ENCODE measurements around the gene DIABLO. TPM values are rescaled to one million over a fixed set of nuclear protein-coding genes. Genes with fewer than 3 reads are reported as not detected.
"Not testable (repeated sequence)": the region's sequence is repeated elsewhere in the genome, so short reads cannot be mapped to it uniquely, and the experiment has no call there.

Gene DIABLO
- total RNA-seq, 1 experiment from 2014 or later, result 116 TPM

GRCh38 chr12:122189626-122190475 lies 36.0 kb downstream of the DIABLO start:
- no peak for DNase-seq (ENCODE audit: low spot score)

GRCh38 chr12:122187466-122187865 lies 38.4 kb downstream of the DIABLO start:
- no peak for DNase-seq (ENCODE audit: low spot score)

- DNase-seq (ENCODE audit: low spot score), result no peak
These were observed 40.3 kb downstream of the DIABLO start for GRCh38 chr12:122185494-122186082.

GRCh38 chr12:122185079-122185478 lies 40.8 kb downstream of the DIABLO start:
- no peak for DNase-seq (ENCODE audit: low spot score)

DNA sequence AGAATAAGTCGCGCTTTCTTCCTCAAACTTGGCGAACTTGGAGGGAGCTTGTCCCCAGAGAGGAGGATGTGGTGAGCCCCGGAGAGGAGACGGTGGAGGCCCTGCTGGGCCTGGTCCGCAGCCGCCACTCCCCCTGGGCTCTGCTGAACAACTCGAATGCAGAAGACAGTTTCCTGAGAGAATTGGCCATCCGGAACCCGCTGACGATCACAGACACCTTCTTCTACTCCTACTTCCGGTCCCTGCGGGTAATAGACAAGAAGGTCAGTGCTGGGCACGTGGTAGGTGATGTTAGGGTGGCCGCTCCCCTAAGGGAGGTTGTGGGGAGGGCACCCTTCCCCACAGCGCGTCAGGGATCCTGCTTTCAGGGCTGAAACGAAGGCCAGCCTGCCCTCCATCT lies 41.3 kb downstream of the DIABLO start:
- DNase-seq (ENCODE audit: low spot score), result no peak

DNA sequence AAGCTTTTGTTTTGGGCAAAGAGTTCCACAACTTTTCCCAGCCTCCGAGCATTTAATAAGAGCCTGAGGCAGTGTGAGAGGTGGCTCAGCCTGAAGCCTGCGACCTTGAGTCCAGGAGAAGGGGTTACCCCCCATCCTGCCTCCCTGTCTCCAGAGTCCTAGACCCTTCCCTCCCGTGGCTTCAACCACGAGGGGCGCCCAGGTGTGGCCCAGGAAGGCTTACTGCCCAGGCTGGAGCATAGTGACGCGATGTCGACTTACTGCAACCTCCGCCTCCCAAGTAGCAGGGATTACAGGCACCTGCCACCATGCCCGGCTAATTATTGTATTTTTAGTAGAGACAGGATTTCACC lies 42.3 kb downstream of the DIABLO start:
- no peak for DNase-seq (ENCODE audit: low spot score)

DNA sequence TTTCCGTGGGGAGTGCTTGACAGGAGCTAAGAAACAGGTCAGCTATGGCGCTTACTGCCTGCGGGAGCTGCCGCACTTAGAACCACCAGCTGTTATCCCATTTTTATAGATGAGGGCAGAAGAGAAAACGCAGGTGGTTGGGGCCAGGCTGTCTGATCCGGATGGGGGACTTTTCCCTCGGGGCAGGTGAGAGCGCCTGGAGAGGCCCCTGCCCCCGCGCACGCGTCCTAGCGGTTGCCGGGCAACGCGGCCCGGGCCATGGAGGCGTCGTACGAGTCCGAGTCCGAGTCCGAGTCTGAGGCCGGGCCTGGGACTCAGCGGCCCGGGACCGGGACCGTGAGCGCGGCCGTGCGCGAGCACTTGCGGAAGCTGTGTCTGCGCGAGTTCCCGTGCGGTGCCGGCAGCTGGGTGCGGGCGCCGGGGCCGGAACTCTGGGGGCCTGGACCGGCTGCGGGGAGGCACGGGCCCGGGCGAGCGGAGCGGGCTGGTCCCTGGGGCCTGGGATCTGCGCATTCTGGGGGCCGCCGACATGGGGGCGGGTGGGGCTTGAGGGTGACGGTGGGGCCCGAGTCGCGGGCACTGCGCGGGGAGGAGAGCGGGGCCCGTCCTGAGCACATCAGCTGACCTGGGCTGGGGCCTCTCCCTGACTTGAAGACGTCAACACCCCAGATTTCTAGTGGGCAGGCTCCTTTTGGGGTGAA lies 42.8 kb downstream of the DIABLO start, which contains the start of gene LRRC43:
Gene LRRC43, plus strand, starts transcription at position 237 of the 701 bp plus-strand sequence. Its CDS starts 22 bp downstream, at position 259.
- DNase-seq (ENCODE audit: low spot score), result no peak

GRCh38 chr12:122176473-122176872 lies 49.4 kb downstream of the DIABLO start:
- DNase-seq (ENCODE audit: low spot score), result not testable (repeated sequence)

- DNase-seq (ENCODE audit: low spot score), result no peak
These were observed 51.6 kb downstream of the DIABLO start, which contains the start of gene IL31 for GRCh38 chr12:122174155-122174845. Gene IL31, minus strand, starts transcription at chr12:122174221. Its CDS starts 49 bp downstream, at chr12:122174172.

- DNase-seq (ENCODE audit: low spot score), result no peak
These were observed 53.5 kb downstream of the DIABLO start for GRCh38 chr12:122172262-122172939.

GRCh38 chr12:122171399-122171798 lies 54.5 kb downstream of the DIABLO start:
- no peak for DNase-seq (ENCODE audit: low spot score)

GRCh38 chr12:122168492-122168891 lies 57.4 kb downstream of the DIABLO start:
- DNase-seq (ENCODE audit: low spot score), result no peak

DNA sequence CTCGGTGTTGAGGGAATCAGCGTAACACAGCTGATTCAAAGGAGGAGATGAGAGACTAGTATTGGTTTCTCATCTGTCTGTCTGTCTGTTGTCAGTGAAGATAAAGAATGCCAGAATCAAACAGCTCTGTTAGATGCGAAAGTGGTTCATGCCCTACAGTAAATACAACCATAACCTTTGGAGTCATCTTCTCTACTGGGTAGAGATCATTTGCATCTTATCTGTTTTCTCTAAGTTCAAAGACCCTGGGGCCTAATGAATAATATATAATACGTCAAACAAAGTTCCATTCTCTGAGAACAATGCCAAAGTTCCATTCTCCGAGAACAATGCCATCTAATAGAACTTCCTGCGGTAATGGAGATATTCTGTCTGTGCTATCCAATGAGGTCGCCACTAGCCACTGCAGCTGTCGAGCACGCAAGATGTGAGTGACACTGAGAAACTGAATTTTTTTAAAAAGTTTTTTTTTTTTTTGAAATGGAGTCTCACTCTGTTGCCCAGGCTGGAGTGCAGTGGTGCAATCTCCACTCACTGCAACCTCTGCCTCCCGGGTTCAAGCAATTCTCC lies 58.4 kb downstream of the DIABLO start:
- no peak for DNase-seq (ENCODE audit: low spot score)

GRCh38 chr12:122166422-122167349 lies 59.2 kb downstream of the DIABLO start:
- no peak for DNase-seq (ENCODE audit: low spot score)

DNA sequence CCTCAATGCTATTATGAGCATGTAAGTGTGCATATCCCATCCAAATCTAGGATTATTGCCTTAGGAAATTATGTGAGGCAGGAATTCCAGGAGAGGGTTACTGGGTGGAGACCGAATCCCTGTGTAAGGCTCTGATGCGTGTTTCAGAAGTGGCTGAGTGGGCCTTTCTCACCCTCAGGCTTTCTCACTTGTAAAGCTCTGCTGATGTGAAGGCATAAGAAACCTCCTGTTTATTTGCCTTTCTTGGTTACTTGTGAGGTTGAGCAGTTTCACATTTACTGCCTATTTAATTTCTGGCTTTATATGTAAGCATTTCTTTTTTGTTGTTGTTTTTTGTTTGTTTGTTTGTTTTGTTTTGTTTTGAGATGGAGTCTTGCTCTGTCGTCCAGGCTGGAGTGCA lies 62.9 kb downstream of the DIABLO start:
- DNase-seq (ENCODE audit: low spot score), result no peak

GRCh38 chr12:122161682-122162081 lies 64.2 kb downstream of the DIABLO start:
- no peak for DNase-seq (ENCODE audit: low spot score)

DNA sequence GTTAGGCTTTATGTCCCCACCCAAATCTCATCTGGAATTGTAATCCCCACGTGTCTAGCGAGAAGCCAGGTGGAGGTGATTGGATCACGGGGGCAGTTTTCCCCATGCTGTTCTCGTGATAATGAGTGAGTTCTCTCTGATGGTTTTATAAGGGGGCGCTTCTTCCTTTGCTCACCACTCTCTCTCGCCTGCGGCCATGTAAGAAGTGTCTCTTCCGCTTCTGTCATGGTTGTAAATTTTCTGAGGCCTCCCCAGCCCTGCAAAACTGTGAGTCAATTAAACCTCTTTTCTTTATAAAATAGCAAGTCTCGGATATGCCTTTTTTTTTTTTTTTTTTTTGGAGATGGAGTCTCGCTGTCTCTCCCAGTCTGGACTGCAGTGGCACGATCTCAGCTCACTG lies 65.1 kb downstream of the DIABLO start:
- DNase-seq (ENCODE audit: low spot score), result no peak

DNA sequence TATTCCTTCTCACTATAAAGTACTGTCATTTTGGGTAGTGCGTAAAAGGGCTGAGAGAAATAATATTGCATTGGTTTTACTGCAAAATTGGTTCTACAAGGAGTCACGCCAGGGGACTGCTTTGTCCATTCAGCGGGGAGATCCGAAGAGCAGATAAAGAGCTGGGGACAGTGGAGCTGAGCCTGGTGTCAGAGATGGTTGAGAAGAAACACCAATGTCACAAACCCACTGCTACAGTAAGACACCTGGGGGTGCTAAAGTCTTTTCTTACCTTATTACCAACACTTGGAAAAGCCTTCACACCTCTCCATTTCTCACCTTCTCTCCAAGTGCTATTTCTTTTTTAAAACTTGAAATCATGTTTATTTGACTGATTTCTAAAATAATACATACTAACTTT lies 66.0 kb downstream of the DIABLO start:
- DNase-seq (ENCODE audit: low spot score), result no peak

DNA sequence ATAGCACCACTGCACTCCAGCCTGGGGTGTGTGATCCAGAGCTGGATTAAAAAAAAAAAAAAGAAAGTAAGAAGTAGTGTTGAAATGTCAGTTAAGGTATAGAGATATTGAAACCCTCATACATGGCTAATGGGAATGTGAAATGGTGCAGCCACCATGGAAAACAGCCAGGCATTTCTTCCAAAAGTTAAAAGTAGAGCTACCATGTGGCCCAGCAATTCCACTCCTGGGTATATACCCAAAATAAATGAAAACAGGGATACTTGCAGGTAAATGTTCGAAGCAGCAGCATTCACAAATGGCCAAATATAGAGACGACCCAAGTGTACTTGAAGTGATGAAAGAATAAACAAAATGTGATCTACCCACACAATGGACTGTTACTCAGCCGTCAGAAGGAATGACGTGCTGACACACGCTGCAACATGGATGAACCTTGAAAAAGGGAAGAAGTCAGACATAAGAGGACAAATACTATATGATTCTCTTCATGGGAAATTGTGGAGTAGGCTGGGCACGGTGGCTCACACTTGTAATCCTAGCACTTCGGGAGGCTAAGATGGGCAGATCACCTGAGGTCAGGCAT lies 67.1 kb downstream of the DIABLO start:
- no peak for DNase-seq (ENCODE audit: low spot score)
